Neural cell (in vitro differentiated cells): ENCODE results near the gene DCHS1. TPM values are rescaled to one million over a fixed set of nuclear protein-coding genes. Genes with fewer than 3 reads are reported as not detected.

Source experiments
- H2AFZ ChIP-seq: fragments of 200-600, 300-800 bp; sonication (generic), shearing (Covaris generic); 2 replicates; pipeline ENCODE4 v1.6.0; 2014; ENCODE audit warnings: low read depth, mild to moderate bottlenecking, antibody characterized with exemption, low read length, moderate library complexity
- H3F3A ChIP-seq: fragments of 200-600 bp; shearing (Covaris generic); 2 replicates; pipeline ENCODE4 v1.6.1; 2016; ENCODE audit warnings: mild to moderate bottlenecking, moderate library complexity, mixed read lengths, antibody characterized with exemption, low read length; ENCODE audit not compliant: insufficient read depth, poor library complexity, severe bottlenecking
- H3K27ac ChIP-seq: fragments of 200-600, 300-800 bp; sonication (generic), shearing (Covaris generic); 2 replicates; pipeline ENCODE4 v1.5.1; 2014; ENCODE audit warnings: mild to moderate bottlenecking, low read length, moderate library complexity
- H3K27me3 ChIP-seq: fragments of 300-800, 200-600 bp; sonication (generic), shearing (Covaris generic); 2 replicates; pipeline ENCODE4 v1.6.0; 2014; ENCODE audit warnings: mild to moderate bottlenecking, low read depth, low read length, moderate library complexity; ENCODE audit not compliant: insufficient read depth
- H3K36me3 ChIP-seq: fragments of 300-800, 200-600 bp; sonication (generic), shearing (Covaris generic); 2 replicates; pipeline ENCODE4 v1.5.1; 2014; ENCODE audit warnings: mild to moderate bottlenecking, antibody characterized with exemption, low read length, moderate library complexity; ENCODE audit not compliant: insufficient read depth
- H3K4me2 ChIP-seq: fragments of 300-800, 200-600 bp; sonication (generic), shearing (Covaris generic); 2 replicates; pipeline ENCODE4 v1.6.0; 2014; ENCODE audit warnings: mild to moderate bottlenecking, low read length
- H3K4me3 ChIP-seq: fragments of 300-800, 200-600 bp; sonication (generic), shearing (Covaris generic); 2 replicates; pipeline ENCODE4 v1.5.1; 2014; ENCODE audit warnings: mild to moderate bottlenecking, low read length, moderate library complexity
- H3K79me2 ChIP-seq: fragments of 200-600 bp; shearing (Covaris generic); replicated peaks from 2 replicates; pipeline ENCODE4 v1.6.0; 2014; ENCODE audit warnings: mild to moderate bottlenecking, low read length, moderate library complexity; ENCODE audit not compliant: insufficient read depth
- H3K9ac ChIP-seq: fragments of 300-800, 200-600 bp; sonication (generic), shearing (Covaris generic); 2 replicates; pipeline ENCODE4 v1.6.1; 2016; ENCODE audit warnings: mild to moderate bottlenecking, low read length, mixed read lengths
- H3K9me2 ChIP-seq: fragments of 200-600 bp; shearing (Covaris generic); 2 replicates; pipeline ENCODE4 v1.6.1; 2016; ENCODE audit warnings: mild to moderate bottlenecking, low read length, mixed read lengths; ENCODE audit not compliant: insufficient read depth
- H3K9me3 ChIP-seq: fragments of 200-600, 300-800 bp; sonication (generic), shearing (Covaris generic); 2 replicates; pipeline ENCODE4 v1.6.1; 2016; ENCODE audit warnings: mild to moderate bottlenecking, mixed run types, low read length, moderate library complexity, mixed read lengths
- H4K20me1 ChIP-seq: fragments of 200-600 bp; shearing (Covaris generic); 2 replicates; pipeline ENCODE4 v1.6.1; 2016; ENCODE audit warnings: mild to moderate bottlenecking, mixed run types; ENCODE audit not compliant: insufficient read depth
- CTCF ChIP-seq: fragments of 450-650 bp; IDR thresholded peaks from 2 replicates; pipeline ENCODE4 v1.5.1; 2014; ENCODE audit warnings: antibody characterized with exemption, mild to moderate bottlenecking, moderate library complexity; ENCODE audit not compliant: poor library complexity, severe bottlenecking
- EP300 ChIP-seq: fragments of 450-650 bp; conservative IDR thresholded peaks from 2 replicates; pipeline ENCODE4 v1.6.1; 2014; ENCODE audit warnings: antibody characterized with exemption, mild to moderate bottlenecking, moderate library complexity; ENCODE audit not compliant: poor library complexity, severe bottlenecking
- EZH2 ChIP-seq: fragments of 200-600, 300-800 bp; shearing (Covaris generic), sonication (generic); IDR thresholded peaks from 2 replicates; pipeline ENCODE4 v1.6.1; 2014; ENCODE audit warnings: antibody characterized with exemption, low read length, borderline replicate concordance, mild to moderate bottlenecking; ENCODE audit not compliant: insufficient read depth, poor library complexity, severe bottlenecking
- MXI1 ChIP-seq: fragments of 450-650 bp; conservative IDR thresholded peaks from 2 replicates; pipeline ENCODE4 v1.6.1; 2014; ENCODE audit warnings: antibody characterized with exemption, mild to moderate bottlenecking; ENCODE audit not compliant: poor library complexity, severe bottlenecking
- POLR2AphosphoS5 ChIP-seq: IDR thresholded peaks from 2 replicates; pipeline ENCODE4 v1.6.1; 2012
- RAD21 ChIP-seq: fragments of 450-650 bp; conservative IDR thresholded peaks from 2 replicates; pipeline ENCODE4 v1.6.1; 2014; ENCODE audit warnings: antibody characterized with exemption, mild to moderate bottlenecking, moderate library complexity
- REST ChIP-seq: IDR thresholded peaks from 2 replicates; pipeline ENCODE4 v1.6.1; 2012; ENCODE audit warnings: borderline replicate concordance
- SMC3 ChIP-seq: fragments of 450-650 bp; conservative IDR thresholded peaks from 2 replicates; pipeline ENCODE4 v1.6.1; 2014; ENCODE audit warnings: antibody characterized with exemption, mild to moderate bottlenecking, moderate library complexity; ENCODE audit not compliant: poor library complexity
- TAF1 ChIP-seq: IDR thresholded peaks from 2 replicates; pipeline ENCODE4 v1.6.1; 2012; ENCODE audit warnings: low read depth
- polyA plus RNA-seq: library from polyadenylated mRNA; depleted of rRNA; stranded (reverse); fragments of >200 nt; gene quantifications from 2 replicates; pipeline ENCODE4 v1.2.3, GENCODE V29; 2014

DCHS1 gene
- polyA plus RNA-seq, 1 donor from 2014 or later = 30.1 TPM

GRCh38 chr11:6615046-6615445 lies 40.6 kb downstream of the DCHS1 start:
- no peak overlapping the region for H2AFZ ChIP-seq
- H3K79me2 ChIP-seq = peaks cover 7% of the 10 kb centered on the region
- no peaks in the 10 kb centered on the region for H4K20me1 ChIP-seq
- peaks cover 4% of the 10 kb centered on the region for H3F3A ChIP-seq
- no peak overlapping the region for H3K4me2 ChIP-seq
- no peaks in the 10 kb centered on the region for H3K27me3 ChIP-seq
- no peak overlapping the region for H3K9ac ChIP-seq
- H3K4me3 ChIP-seq = no peak overlapping the region
- no peak overlapping the region for H3K27ac ChIP-seq
- TF ChIP-seq EZH2 (no peak), EP300 (no peak), RAD21 (no peak), REST (no peak), POLR2AphosphoS5 (no peak), MXI1 (no peak), TAF1 (no peak), CTCF (no peak), SMC3 (no peak)
- no peaks in the 10 kb centered on the region for H3K36me3 ChIP-seq
- H3K9me3 ChIP-seq = no peaks in the 10 kb centered on the region
- H3K9me2 ChIP-seq = no peaks in the 10 kb centered on the region

GRCh38 chr11:6614446-6614845 lies 41.2 kb downstream of the DCHS1 start:
- Histone ChIP-seq H3K4me2 (no peak overlapping the region), H2AFZ (no peak overlapping the region), H3K9me3 (no peaks in the 10 kb centered on the region), H3K36me3 (no peaks in the 10 kb centered on the region), H3K4me3 (no peak overlapping the region), H3K9ac (no peak overlapping the region), H3K9me2 (no peaks in the 10 kb centered on the region), H3K27ac (no peak overlapping the region), H3K79me2 (peaks cover 7% of the 10 kb centered on the region), H3F3A (peaks cover 4% of the 10 kb centered on the region), H3K27me3 (no peaks in the 10 kb centered on the region), H4K20me1 (no peaks in the 10 kb centered on the region)
- TF ChIP-seq EZH2 (no peak), CTCF (no peak), MXI1 (no peak), EP300 (no peak), POLR2AphosphoS5 (no peak), REST (no peak), SMC3 (no peak), TAF1 (no peak), RAD21 (no peak)
